Epithelial cell of esophagus (primary cell): Measurements from ENCODE around the gene SEPSECS.

Source experiments
- DNase-seq: peaks from one replicate; pipeline ENCODE4 v3.0.0; 2010; ENCODE audit warnings: low read depth
- H3K4me3 ChIP-seq: 2 replicates; pipeline ENCODE4 v1.5.1; 2011; ENCODE audit warnings: mild to moderate bottlenecking, low read length, control low read depth
- CTCF ChIP-seq: IDR thresholded peaks from 2 replicates; pipeline ENCODE4 v1.5.1; 2011; ENCODE audit warnings: low read depth, mild to moderate bottlenecking, low read length, control low read depth, inconsistent platforms; ENCODE audit not compliant: insufficient read depth; ENCODE audit errors: missing control alignments

Gene SEPSECS

GRCh38 chr4:25157081-25157480 is 3.2 kb downstream of the SEPSECS start:
- no peak overlapping the region for H3K4me3 ChIP-seq
- DNase-seq, result no peak
- TF ChIP-seq CTCF, result no peak

- no peak for DNase-seq
- no peak for TF ChIP-seq CTCF
- no peak overlapping the region for H3K4me3 ChIP-seq
Observed at GRCh38 chr4:25155947-25156346, 4.3 kb downstream of the SEPSECS start.

GRCh38 chr4:25154594-25155265 is 5.5 kb downstream of the SEPSECS start:
- no peak for TF ChIP-seq CTCF

GRCh38 chr4:25146076-25146475 is 14.2 kb downstream of the SEPSECS start:
- H3K4me3 ChIP-seq, result no peak overlapping the region
- no peak for DNase-seq
- TF ChIP-seq CTCF, result no peak

More at GRCh38 chr4:25154594-25155265, 5.5 kb downstream of the SEPSECS start:
- DNase-seq, result no peak
- H3K4me3 ChIP-seq, result no peak overlapping the region

GRCh38 chr4:25144870-25145481 is 15.3 kb downstream of the SEPSECS start:
- peak; percentile 61 for TF ChIP-seq CTCF
- no peak overlapping the region for H3K4me3 ChIP-seq

GRCh38 chr4:25142468-25142867 is 17.8 kb downstream of the SEPSECS start:
- no peak for DNase-seq
- no peak for TF ChIP-seq CTCF
- no peak overlapping the region for H3K4me3 ChIP-seq

More at GRCh38 chr4:25144870-25145481, 15.3 kb downstream of the SEPSECS start:
- DNase-seq, result peak; percentile 47

- H3K4me3 ChIP-seq, result no peak overlapping the region
- no peak for DNase-seq
- no peak for TF ChIP-seq CTCF
Observed at GRCh38 chr4:25141592-25141991, 18.7 kb downstream of the SEPSECS start.
